ENCODE measurements around the gene LZIC. TPM values are rescaled to one million over a fixed set of nuclear protein-coding genes. Genes with fewer than 3 reads are reported as not detected.
"Not testable (repeated sequence)": the region's sequence is repeated elsewhere in the genome, so short reads cannot be mapped to it uniquely, and the experiment has no call there.

LZIC gene
- polyA plus RNA-seq (ENCODE audit: insufficient read length in 10 of 10): 10 to 100 TPM; 49.1 to 64.7 (median 56.4) TPM
- long read RNA-seq, donor 1, transcript LZIC-203 (7 exons, 1,405 nt): major isoform, 9 of 14 reads
- long read RNA-seq, donor 1, partial matches to known transcripts: 0 of 14 reads
- long read RNA-seq, donor 1, other reads (novel, unspliced or antisense): 0 of 14 reads
- long read RNA-seq, donor 2, partial matches to known transcripts: 0 of 11 reads
- long read RNA-seq, donor 2, other reads (novel, unspliced or antisense): 0 of 11 reads
- long read RNA-seq, donor 3: 0 reads
- long read RNA-seq, donor 4, transcript LZIC-201 (8 exons, 945 nt): major isoform, 6 of 11 reads
- long read RNA-seq, donor 4, partial matches to known transcripts: 0 of 11 reads
- long read RNA-seq, donor 4, other reads (novel, unspliced or antisense): 0 of 11 reads
- long read RNA-seq, donor 5, transcript LZIC-203 (7 exons, 1,405 nt): major isoform, 9 of 27 reads
- long read RNA-seq, donor 5, transcript LZIC-202 (8 exons, 2,281 nt): minor isoform, 7 of 27 reads
- long read RNA-seq, donor 5, partial matches to known transcripts: 8 of 27 reads
- long read RNA-seq, donor 5, other reads (novel, unspliced or antisense): 0 of 27 reads
- long read RNA-seq, donor 6, transcript LZIC-203 (7 exons, 1,405 nt): major isoform, 7 of 16 reads
- long read RNA-seq, donor 6, transcript LZIC-201 (8 exons, 945 nt): minor isoform, 6 of 16 reads
- long read RNA-seq, donor 6, partial matches to known transcripts: 0 of 16 reads
- long read RNA-seq, donor 6, other reads (novel, unspliced or antisense): 0 of 16 reads
- long read RNA-seq, donor 7, transcript LZIC-201 (8 exons, 945 nt): major isoform, 5 of 12 reads
- long read RNA-seq, donor 7, partial matches to known transcripts: 0 of 12 reads
- long read RNA-seq, donor 7, other reads (novel, unspliced or antisense): 0 of 12 reads
- long read RNA-seq, donor 8, partial matches to known transcripts: 0 of 10 reads
- long read RNA-seq, donor 8, other reads (novel, unspliced or antisense): 0 of 10 reads
- long read RNA-seq, donor 9, partial matches to known transcripts: 0 of 1 reads
- long read RNA-seq, donor 9, other reads (novel, unspliced or antisense): 0 of 1 reads

DNA sequence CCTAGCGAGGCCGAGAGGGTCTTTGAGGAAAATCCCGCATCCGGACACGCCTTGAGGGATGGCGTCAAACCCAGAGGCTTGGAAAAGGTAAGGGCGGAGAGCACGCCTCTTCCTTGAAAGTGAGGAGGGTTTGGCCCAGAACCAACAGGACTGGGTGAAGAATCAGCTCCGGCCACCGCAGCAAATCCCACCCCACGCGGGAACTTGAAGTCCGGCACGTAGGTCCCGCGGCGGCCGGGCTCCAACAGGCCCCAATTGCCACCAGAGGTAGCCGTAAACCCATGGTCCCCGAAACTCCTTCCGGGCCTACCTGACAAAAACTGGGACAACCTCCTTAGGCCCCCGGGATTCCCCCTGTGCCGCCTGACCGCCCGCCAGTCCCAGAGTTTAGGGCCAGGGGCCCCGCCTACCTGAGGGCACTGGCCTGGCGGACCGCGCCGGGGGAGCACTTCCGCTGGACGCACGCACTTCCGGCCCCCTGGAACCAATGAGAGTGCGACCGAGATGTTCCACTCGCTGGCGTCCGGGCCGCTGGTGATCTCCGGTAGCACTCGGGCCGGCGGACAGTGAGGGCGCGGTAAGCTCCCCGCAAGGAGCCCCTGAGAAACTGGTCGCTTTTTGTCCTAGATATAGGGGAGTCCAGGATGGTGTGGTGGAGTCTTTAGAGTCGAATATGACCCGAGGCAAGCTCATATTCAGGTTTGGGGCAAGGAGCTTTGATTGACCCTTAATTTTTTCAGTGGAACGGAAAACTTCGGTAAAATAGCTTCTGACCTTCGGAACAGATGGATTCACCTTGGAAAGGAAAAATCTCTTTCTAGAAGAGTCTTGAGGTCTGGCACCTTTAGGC, at the start of gene LZIC, which contains the start of gene NMNAT1:
Gene LZIC, minus strand, starts transcription at position 453 of the 850 bp plus-strand sequence. CDS start 6,772 bp downstream, outside the sequence.
Gene NMNAT1, plus strand, starts transcription at position 537 of the 850 bp plus-strand sequence. CDS start 28,599 bp downstream, outside the sequence.
- DNase-seq: peak; percentile 93 to 96 (median 94)

DNA sequence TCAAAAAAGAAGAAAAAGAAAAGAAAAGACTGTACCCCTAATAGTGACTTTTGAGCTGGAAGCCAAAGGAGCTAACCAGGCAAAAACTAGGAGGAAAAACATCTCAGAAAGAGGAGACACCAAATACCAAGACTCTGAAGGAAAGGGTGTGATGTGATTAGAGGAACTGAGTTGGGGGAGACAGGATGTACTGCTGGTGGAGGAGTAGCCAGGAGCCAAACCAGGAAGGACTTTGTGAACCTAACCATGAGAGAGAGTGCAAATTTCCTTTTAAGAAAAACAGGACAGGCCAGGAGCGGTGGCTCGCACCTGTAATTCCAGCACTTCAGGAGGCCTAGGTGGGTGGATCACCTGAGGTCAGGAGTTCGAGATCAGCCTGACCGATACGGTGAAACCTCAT, 49.7 kb upstream of the LZIC start:
- no peak for DNase-seq

DNA sequence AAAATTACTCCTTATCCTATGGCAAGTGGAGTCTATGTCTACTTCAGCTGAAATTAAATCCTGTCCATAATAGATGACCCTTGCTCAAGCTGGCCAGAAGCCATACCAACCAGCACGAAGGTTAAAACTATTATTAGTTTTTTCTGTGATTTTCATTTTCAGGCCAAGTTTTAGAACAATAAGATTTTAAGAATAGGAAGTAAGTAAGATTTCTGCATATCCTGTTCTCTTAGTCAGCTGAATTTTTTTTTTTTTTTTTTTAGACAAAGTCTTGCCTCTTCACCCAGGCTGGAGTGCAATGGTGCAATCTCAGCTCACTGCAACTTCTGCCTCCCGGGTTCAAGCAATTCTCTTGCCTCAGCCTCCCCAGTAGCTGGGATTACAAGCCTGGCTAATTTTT, 47.8 kb upstream of the LZIC start:
- DNase-seq: peak in 1 of 3 donors; percentile 20

DNA sequence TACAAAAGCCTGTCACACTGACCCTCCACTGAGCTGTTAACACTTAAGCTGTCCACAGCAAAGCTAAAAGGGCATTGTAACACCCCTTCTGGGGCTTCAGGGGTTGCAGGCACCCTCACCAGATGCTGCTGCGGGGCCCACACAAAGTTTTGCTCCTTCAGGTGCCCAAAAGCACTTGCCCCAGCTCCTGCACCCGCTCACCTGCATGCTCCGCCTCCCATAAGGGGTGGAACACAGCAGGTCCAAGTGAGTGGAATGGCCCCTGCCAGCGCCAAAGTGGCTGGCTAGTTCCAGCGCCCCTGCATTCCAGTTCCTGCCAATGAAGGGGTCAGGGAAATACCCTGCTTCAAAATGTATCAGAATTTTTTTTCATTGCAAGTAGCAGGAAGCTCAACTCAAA, 46.6 kb upstream of the LZIC start:
- no peak for DNase-seq

DNA sequence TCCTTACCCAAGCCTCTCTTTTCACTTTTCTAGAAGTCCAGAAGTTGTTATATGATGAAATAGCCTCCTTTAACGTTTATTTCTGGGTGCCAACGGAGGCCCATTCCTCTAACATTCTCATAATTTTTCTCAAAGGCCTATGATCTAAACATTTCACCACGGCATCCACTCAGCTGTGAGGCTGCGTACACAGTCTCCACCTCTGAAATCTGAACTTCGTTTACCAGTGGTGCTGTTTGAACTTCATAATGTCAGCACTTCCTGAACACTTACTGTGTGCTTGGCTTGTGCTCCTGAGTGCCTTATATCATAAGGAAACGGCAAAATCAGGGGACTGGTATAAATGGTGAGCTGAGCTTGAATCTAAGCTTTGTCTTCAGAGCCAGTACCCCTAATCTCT, 41.8 kb upstream of the LZIC start:
- no peak for DNase-seq

DNA sequence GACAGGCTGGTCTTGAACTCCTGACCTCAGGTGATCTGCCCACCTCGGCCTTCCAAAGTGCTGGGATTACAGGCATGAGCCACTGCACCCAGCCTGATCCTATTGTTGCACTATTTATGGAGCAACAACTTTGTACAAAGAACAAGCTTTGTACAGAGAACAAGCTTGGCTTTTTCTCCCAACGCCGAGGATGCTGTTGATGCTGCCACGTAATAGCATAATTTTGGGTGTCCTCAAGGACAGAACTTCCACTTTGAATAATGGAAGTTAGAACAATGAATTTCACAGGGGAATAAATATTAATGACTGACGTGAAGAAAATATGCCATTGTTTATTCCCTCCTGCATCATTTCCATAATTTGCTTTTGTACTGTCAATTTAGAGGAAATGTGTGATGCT, 41.1 kb upstream of the LZIC start:
- no peak for DNase-seq

DNA sequence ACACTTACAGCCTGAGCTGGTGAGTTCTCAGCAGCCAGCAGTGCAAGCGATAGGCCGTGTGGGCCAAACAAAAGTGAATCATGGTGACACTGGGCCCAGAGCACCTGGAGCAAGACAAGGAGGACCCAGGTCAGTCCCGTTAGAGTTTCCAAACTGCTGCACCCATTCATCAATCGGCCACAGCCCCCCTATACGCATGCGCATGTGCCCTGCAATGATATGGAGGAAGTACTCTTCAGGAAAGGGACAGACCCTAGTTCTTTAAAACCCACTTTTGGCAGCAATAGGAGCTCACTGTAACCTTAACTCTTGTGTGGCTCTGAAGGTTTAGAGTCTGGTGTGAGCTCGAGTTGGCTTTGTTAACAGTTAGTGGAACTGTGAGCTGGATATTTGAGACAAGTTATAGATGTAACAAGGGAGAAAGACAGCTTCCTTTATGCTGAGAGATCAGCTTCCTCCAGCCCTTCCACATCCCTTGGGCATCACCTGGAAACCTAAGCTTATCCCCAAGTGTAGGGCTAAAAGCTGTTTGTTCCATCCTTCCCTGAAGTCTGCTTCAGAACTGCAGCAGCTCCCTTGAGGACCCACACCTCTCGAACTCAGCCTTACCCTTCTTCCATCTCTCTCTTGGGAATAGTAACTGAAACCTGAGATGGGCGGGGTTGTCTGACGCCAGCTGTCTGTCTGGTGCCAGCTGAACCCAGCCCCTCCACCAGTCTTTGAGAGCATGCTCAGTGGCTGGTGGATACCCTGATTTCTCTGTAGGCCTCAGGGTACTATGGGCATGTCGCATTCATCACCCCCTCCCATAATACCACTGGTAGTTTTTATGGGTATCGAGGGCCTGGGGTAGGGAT, 17.7 kb upstream of the LZIC start:
- peak; percentile 33 to 43 (median 34) for DNase-seq

DNA sequence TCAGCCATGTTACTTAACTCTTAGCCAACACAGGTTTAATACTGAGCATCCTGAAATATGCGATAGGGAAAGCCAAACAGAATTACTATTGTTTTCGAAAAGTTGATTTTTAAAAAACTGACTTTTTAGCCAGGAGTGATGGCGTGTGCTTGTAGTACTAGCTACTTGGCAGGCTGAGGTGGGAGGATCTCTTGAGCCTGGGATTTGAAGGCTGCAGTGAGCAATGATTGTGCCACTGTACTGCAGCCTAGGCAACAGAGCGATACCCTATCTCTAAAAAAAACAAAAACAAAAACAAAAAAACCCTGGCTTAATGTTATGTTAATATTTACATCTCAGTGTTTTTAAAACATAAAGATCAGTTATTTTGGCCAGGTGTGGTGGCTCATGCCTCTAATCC, 16.8 kb upstream of the LZIC start:
- DNase-seq: peak in 1 of 3 donors; percentile 15

DNA sequence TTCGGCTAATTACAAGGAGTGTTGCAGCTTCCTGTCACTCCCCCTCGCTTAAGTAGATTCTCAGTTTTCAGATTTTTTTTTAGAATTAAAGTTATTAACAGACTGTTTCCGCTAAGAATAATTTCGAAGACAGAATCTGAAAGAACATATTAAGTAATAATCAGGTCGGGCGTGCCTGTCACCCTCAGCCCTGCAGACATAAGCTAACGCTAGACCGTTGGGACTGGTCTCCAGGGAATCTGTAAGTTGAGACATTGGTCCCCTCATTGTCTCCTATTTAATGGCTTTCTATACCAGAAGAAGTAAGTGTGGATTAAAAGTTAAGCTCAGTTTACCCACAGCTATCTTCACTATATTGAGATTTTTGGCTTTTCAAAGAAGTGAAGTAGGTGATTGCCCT, 14.5 kb upstream of the LZIC start:
- no peak for DNase-seq

DNA sequence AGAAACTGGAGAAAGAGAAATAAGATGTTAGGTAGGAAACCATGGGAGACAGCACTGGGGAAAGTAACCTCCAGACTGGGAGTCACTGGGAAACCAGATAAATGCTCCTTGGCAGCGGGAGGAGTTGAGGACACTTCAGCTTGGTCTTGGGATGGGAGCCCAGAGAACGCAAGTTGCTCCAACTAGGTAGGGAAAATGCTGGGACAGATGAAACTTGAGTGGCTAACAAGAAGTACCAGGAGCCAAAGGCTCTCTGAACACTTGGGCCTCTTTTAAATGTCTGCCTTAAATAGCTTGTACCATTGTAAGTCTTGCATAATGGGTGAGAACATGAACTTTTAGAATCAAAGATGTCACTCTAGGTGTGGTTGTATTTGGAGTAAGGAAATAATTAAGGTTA, 3.1 kb upstream of the LZIC start:
- no peak for DNase-seq

DNA sequence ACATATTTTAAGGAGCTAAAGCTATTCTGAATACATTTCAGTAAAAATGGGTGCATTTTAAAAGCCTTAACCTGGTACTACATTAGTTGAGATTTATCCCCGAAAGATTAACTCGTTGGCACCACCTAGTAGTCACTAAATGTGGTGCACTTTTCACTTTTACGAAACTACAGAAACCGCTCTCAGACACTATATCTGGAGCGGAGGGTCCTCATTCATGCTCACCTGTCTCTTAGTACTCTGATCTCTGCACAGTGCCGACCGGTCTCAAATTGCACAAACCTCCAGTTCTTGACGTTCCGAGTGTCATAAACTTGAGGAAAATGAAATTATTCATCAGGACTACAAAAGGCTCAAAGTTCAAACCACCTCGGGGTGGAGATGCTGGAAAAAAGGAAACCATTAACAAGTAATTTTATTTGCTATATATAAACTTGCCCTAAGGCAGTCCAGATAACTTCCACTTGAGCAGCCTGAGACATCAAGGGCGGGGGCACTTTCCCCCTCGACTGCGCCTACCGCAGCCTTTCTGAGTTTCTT, 722 bp downstream of the LZIC start:
- peak in 2 of 3 donors; percentile 33 to 69 for DNase-seq

DNA sequence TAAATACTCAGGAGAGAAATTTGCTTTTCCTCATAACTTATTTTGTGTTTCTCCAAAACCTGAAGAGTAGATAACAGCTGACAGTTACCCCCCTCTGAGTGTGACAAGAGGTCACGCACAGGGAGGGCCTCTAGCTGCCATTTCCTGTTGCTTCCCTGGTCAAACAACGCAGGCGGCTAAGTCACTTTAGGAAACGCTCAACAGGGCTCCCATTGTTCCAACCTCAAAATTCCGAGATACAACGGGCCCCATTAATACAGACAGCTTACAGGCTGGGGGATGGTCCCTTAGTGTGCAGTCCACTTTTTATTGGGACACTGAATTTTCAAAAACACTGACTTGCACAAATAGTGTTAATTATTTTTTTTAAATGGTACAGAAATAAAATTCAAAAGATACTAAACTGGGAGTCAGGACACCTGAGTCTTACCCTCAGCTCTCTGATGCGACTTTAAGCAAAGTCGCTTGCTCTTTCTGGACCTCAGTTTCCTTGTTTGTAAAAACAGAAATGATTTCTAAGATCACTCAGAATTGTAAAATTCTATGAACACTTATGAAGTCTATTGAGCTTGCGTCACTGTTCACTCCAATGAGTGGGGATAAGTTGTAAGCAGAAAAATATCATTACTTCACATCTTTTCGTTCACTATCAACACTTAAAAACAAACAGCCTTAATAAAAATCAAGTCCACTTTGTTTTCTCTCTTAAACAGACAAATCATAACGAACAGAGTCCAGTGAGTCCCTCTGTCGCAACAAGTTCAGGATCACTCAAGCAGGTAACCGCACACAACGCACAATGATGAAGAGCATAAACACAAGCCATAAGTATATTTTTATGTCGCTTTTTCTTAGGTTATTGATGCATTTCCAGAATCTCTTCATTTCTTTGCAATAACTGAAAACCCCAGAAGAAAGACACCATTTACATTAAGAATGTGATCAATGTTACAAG, 13.5 kb downstream of the LZIC start:
- no peak for DNase-seq

DNA sequence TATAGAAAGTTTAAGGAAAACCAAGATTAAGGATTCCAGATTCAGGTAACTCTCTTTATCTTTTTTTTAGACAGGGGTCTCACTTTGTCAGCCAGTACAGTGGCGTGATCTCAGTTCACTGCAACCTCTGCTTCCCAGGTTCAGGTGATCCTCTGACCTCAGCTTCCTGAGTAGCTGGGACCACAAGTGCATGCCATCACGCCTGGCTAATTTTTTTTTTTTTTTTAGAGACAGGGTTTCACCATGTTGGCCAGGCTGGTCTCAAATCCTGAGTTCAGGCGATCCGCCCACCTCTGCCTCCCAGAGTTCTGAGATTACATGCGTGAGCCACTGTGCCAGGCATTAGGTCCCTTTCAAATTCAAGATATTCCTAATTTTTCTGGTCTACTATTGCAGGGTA, 15.9 kb downstream of the LZIC start:
- no peak for DNase-seq

DNA sequence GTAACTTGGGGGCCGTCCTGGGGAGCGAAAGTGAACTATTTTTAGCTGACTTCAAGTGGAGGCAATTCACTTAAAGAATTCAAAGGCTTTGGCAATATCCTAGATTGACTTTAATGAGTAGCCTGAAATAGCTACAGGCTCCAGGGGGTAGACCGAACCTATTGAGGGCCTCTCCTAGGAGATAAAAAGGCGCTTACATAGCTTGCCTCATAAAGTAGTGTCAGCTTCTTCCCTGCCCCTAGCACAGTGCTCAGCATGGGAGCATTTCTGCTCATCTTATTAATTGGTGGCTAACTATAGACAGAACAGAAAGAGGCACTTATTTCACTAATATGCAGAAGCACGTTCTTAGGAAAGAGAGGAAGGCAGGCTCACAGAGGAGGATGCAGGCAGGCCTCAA, 20.8 kb downstream of the LZIC start:
- no peak for DNase-seq

DNA sequence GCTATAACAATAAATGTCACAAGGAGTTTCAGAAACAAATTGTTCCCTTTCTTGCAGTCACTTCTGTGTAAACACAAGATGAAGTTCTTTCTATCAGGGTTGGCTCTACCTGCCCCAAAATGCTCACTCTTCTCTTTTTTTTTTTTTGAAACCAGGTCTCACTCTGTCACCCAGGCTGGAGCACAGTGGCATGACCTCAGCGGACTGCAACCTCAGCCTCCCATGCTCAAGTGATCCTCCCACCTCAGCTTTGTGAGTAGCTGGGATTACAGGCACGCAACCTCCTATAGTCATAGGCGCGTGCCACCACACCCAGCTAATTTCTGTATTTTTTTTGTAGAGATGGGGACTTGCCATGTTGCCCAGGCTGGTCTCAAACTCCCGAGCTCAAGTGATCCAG, 22.6 kb downstream of the LZIC start:
- no peak for DNase-seq

DNA sequence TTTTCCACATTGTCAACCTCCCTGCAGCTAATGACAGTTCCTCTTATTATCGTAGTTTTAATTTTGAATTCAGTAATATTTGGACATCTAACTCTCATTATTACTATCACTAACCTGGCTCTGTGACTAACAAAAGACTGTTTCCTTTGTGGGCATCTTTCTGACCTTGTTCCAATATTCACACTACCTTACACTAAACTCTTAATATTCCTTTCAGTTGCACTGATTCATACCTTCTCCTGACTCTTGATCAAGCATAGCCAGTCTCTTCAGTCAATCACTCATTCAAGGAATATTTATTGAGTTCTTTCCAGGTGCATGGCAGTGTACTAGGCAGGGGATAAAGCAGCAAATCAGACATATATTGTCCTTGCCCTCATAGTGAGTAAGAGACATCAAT, 25.3 kb downstream of the LZIC start:
- no peak for DNase-seq

DNA sequence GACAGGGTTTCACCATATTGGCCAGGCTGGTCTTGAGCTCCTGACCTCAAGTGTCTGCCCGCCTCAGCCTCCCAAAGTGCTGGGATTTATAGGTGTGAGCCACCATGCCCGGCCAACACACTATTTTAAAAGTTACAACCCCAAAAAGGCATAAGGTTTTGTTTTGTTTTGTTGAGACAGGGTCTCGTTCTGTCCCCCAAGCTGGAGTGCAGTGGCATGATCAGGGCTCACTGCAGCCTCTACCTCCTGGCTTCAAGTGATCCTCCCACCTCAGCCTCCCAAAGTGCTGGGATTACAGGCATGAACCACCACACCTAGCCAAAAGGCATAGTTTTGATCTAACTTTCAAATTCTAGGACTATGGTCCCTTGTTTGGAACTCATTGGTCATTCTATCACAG, 25.7 kb downstream of the LZIC start:
- DNase-seq: not testable (repeated sequence)

DNA sequence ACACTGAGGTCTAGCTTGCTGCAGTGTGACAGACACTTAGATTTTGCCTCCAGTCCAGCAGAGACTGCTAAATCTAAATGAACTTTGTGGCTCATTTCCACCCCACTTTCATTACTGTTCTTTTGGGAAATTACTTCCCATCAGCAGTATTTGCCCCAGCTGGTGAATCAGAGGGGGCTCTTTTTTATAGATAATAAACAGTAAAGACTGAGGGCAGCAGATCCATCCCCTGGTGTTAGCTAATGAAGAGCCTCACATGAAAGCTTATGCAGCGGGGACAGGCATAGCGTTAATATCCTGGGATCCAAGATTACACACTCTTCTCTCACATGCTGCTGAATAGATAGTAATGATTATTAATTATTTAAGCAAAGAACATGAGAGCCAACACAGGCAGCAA, 26.7 kb downstream of the LZIC start:
- no peak for DNase-seq

DNA sequence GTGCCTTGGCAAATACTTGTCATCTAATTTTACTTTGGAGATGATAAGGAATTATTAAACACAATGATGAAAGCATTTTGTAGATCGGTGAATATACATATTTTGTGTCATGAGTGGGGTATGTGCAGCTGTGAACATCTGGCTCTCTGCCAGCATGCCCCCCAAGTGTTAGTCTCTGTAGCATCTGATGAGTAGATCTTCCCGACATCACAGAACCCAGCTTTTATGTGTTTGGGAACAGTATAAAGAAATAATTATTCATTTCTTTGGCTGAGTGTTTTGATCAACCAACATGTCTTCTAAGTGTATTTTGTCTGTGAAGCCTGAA, 28.6 kb downstream of the LZIC start:
- no peak for DNase-seq
